H9 (cell line): ENCODE results near the gene TKFC. TPM values are rescaled to one million over a fixed set of nuclear protein-coding genes. Genes with fewer than 3 reads are reported as not detected.

ENCODE experiments used
- DNase-seq: peaks from one replicate; pipeline ENCODE4 v3.0.0-alpha.2; 2017
- H2AFZ ChIP-seq: one replicate; pipeline ENCODE4 v1.6.1; 2013; ENCODE audit warnings: mild to moderate bottlenecking, low read length, control low read depth, moderate library complexity
- H2AK5ac ChIP-seq: 2 replicates; pipeline ENCODE4 v1.6.1; 2013; ENCODE audit warnings: low read length, control low read depth, mixed read lengths; ENCODE audit not compliant: insufficient read length
- H2BK120ac ChIP-seq: one replicate; pipeline ENCODE4 v1.6.1; 2013; ENCODE audit warnings: low read depth, mild to moderate bottlenecking, low read length, control low read depth, inconsistent platforms; ENCODE audit not compliant: poor library complexity, severe bottlenecking
- H2BK12ac ChIP-seq: 2 replicates; pipeline ENCODE4 v1.6.1; 2013; ENCODE audit warnings: low read length, control low read depth, mixed read lengths, low read depth; ENCODE audit not compliant: insufficient read length
- H2BK15ac ChIP-seq: 2 replicates; pipeline ENCODE4 v1.6.1; 2013; ENCODE audit warnings: low read depth, low read length, control low read depth
- H2BK20ac ChIP-seq: one replicate; pipeline ENCODE4 v1.6.1; 2013; ENCODE audit warnings: low read depth, mild to moderate bottlenecking, low read length, control low read depth, inconsistent platforms; ENCODE audit not compliant: poor library complexity, severe bottlenecking
- H2BK5ac ChIP-seq: 2 replicates; pipeline ENCODE4 v1.6.1; 2013; ENCODE audit warnings: low read length, control low read depth, mixed read lengths; ENCODE audit not compliant: insufficient read length
- H3K14ac ChIP-seq: 2 replicates; pipeline ENCODE4 v1.6.1; 2013; ENCODE audit warnings: low read length, control low read depth; ENCODE audit not compliant: insufficient read depth
- H3K18ac ChIP-seq: 2 replicates; pipeline ENCODE4 v1.6.1; 2013; ENCODE audit warnings: low read depth, mild to moderate bottlenecking, mixed read lengths, low read length, control low read depth; ENCODE audit not compliant: insufficient read length
- H3K23ac ChIP-seq: 2 replicates; pipeline ENCODE4 v1.6.1; 2013; ENCODE audit warnings: low read length, control low read depth, mixed read lengths, low read depth; ENCODE audit not compliant: insufficient read length
- H3K23me2 ChIP-seq: 2 replicates; pipeline ENCODE4 v1.6.1; 2013; ENCODE audit warnings: low read depth, mild to moderate bottlenecking, mixed read lengths, low read length, control low read depth; ENCODE audit not compliant: insufficient read length, poor library complexity, severe bottlenecking
- H3K27ac ChIP-seq: 2 replicates; pipeline ENCODE4 v1.5.1; 2013; ENCODE audit warnings: low read length, control low read depth, mixed read lengths, low read depth; ENCODE audit not compliant: insufficient read length
- H3K27me3 ChIP-seq: 2 replicates; pipeline ENCODE4 v1.6.1; 2013; ENCODE audit warnings: low read length, control low read depth, inconsistent platforms; ENCODE audit not compliant: insufficient read depth
- H3K4ac ChIP-seq: 2 replicates; pipeline ENCODE4 v1.6.1; 2013; ENCODE audit warnings: low read depth, mild to moderate bottlenecking, control low read depth, inconsistent platforms, low read length, moderate library complexity
- H3K4me1 ChIP-seq: 2 replicates; pipeline ENCODE4 v1.6.1; 2013; ENCODE audit warnings: low read length, control low read depth, inconsistent platforms; ENCODE audit not compliant: insufficient read depth
- H3K4me2 ChIP-seq: 2 replicates; pipeline ENCODE4 v1.6.1; 2013; ENCODE audit warnings: low read length, control low read depth, mixed read lengths; ENCODE audit not compliant: insufficient read length, insufficient read depth
- H3K56ac ChIP-seq: 2 replicates; pipeline ENCODE4 v1.6.1; 2013; ENCODE audit warnings: low read depth, mild to moderate bottlenecking, mixed read lengths, low read length, control low read depth; ENCODE audit not compliant: insufficient read length
- H3K79me1 ChIP-seq: 2 replicates; pipeline ENCODE4 v1.6.1; 2013; ENCODE audit warnings: low read depth, mild to moderate bottlenecking, moderate library complexity, low read length, control low read depth, inconsistent platforms; ENCODE audit not compliant: insufficient read depth, poor library complexity, severe bottlenecking
- H3K79me2 ChIP-seq: 2 replicates; pipeline ENCODE4 v1.6.1; 2013; ENCODE audit warnings: low read length, control low read depth, inconsistent platforms; ENCODE audit not compliant: insufficient read depth
- H3K9ac ChIP-seq: 2 replicates; pipeline ENCODE4 v1.6.1; 2013; ENCODE audit warnings: low read length, control low read depth, mixed read lengths; ENCODE audit not compliant: insufficient read length; ENCODE audit errors: extremely low read depth
- H3K9me3 ChIP-seq: one replicate; pipeline ENCODE4 v1.6.1; 2013; ENCODE audit warnings: low read depth, low read length, inconsistent platforms; ENCODE audit not compliant: control insufficient read depth
- H3T11ph ChIP-seq: one replicate; pipeline ENCODE4 v1.6.1; 2013; ENCODE audit warnings: mild to moderate bottlenecking, low read length, control low read depth, inconsistent platforms
- H4K20me1 ChIP-seq: one replicate; pipeline ENCODE4 v1.6.1; 2013; ENCODE audit not compliant: control insufficient read depth, insufficient read length, insufficient read depth
- H4K5ac ChIP-seq: 2 replicates; pipeline ENCODE4 v1.6.1; 2013; ENCODE audit warnings: low read depth, mild to moderate bottlenecking, mixed read lengths, low read length, control low read depth; ENCODE audit not compliant: insufficient read length
- H4K8ac ChIP-seq: replicated peaks from 2 replicates; pipeline ENCODE4 v1.6.1; 2013; ENCODE audit warnings: low read length, control low read depth, mixed read lengths, low read depth; ENCODE audit not compliant: insufficient read length
- H4K91ac ChIP-seq: 2 replicates; pipeline ENCODE4 v1.6.1; 2013; ENCODE audit warnings: low read depth, mild to moderate bottlenecking, moderate library complexity, mixed read lengths, low read length, control low read depth; ENCODE audit not compliant: insufficient read length
- H3K27ac Mint-ChIP-seq, 3 experiments: 2 replicates in 2 of 3; 3 replicates in 1 of 3; pipeline ENCODE4 v1.8.0; 2020 to 2021; ENCODE audit warnings: mixed read lengths in 3 of 3, mild to moderate bottlenecking in 1 of 3, moderate library complexity in 1 of 3
- H3K27me3 Mint-ChIP-seq: 2 replicates; pipeline ENCODE4 v1.8.0; 2021; ENCODE audit warnings: low read depth, mild to moderate bottlenecking, moderate library complexity, mixed read lengths
- H3K36me3 Mint-ChIP-seq, 3 experiments: 2 replicates in 2 of 3; 3 replicates in 1 of 3; pipeline ENCODE4 v1.8.0; 2020 to 2021; ENCODE audit warnings: low read depth in 3 of 3, mixed read lengths in 3 of 3; ENCODE audit not compliant: insufficient read depth in 1 of 3
- H3K4me1 Mint-ChIP-seq, 2 experiments: 2 replicates each; pipeline ENCODE4 v1.8.0; 2020; ENCODE audit warnings: mixed read lengths in 2 of 2
- H3K4me3 Mint-ChIP-seq, 2 experiments: 2 replicates in 1 of 2; 3 replicates in 1 of 2; pipeline ENCODE4 v1.8.0; 2020 to 2021; ENCODE audit warnings: mild to moderate bottlenecking in 2 of 2, mixed read lengths in 2 of 2, moderate library complexity in 1 of 2
- H3K9me3 Mint-ChIP-seq, 2 experiments: 2 replicates in 1 of 2; 3 replicates in 1 of 2; pipeline ENCODE4 v1.8.0; 2020; ENCODE audit warnings: mild to moderate bottlenecking in 2 of 2, mixed read lengths in 2 of 2, moderate library complexity in 1 of 2
- WGBS: extraction: QIAGEN DNeasy Blood & Tissue Kit; methylation state at CpG from one replicate; pipeline ENCODE4 v1.1.7; 2013; ENCODE audit warnings: missing lambda C conversion rate, low lambda C conversion rate, mixed read lengths; ENCODE audit not compliant: insufficient read length; ENCODE audit errors: extremely low coverage; 5-methylcytosine and 5-hydroxymethylcytosine counted together
- total RNA-seq: library from RNA; stranded (reverse); gene quantifications from 2 replicates; pipeline ENCODE4 v1.2.1, GENCODE V29; 2021
- TF ChIP-seq, protein P1 (sequence below): fragments of 200-600 bp; sonication (generic); conservative IDR thresholded peaks from 3 replicates; pipeline ENCODE4 v1.8.0; 2021; ENCODE audit warnings: antibody characterized with exemption, mild to moderate bottlenecking

The TKFC gene
- total RNA-seq, 1 experiment from 2014 or later = 59.0 TPM

DNA sequence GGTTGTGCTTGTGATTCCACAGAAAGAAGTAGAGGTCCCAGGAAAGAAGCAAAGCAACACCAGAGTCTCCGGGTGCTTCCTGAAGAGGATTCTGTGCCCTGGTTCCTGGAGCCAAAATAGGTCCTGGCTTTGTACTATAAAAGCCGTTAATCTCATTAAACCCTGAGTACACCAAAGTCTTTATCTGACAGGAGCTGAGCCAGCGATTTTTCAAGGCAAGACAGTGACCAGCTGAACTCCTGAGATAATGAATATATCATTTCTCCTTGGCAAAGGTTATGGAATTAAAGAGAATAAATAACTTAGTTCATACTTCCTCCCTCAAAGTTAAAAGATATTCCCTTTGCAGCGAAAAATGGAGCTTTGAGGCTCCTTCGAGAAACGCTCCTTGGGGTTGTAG lies 34.4 kb downstream of the TKFC start:
- no peak overlapping the region for H3K9ac ChIP-seq
- H3K27ac ChIP-seq = no peak overlapping the region
- H3K4me1 ChIP-seq = no peaks in the 10 kb centered on the region
- no peaks in the 10 kb centered on the region for H4K20me1 ChIP-seq
- no peak overlapping the region for H4K5ac ChIP-seq
- no peak overlapping the region for H3K4ac ChIP-seq
- Mint-ChIP-seq H3K27ac (no peak overlapping the region), H3K4me1 (peaks cover 6 to 14% of the 10 kb centered on the region in 2 experiments), H3K4me3 (no peak overlapping the region), H3K9me3 (peaks cover 10 to 16% of the 10 kb centered on the region in 2 experiments), H3K27me3 (no peaks in the 10 kb centered on the region), H3K36me3 (peaks cover 66 to 88% (median 78%) of the 10 kb centered on the region in 3 experiments)
- H3T11ph ChIP-seq = no peak overlapping the region
- H2BK15ac ChIP-seq = no peak overlapping the region
- H4K91ac ChIP-seq = no peak overlapping the region
- no peak for DNase-seq
- TF ChIP-seq, protein P1, sequence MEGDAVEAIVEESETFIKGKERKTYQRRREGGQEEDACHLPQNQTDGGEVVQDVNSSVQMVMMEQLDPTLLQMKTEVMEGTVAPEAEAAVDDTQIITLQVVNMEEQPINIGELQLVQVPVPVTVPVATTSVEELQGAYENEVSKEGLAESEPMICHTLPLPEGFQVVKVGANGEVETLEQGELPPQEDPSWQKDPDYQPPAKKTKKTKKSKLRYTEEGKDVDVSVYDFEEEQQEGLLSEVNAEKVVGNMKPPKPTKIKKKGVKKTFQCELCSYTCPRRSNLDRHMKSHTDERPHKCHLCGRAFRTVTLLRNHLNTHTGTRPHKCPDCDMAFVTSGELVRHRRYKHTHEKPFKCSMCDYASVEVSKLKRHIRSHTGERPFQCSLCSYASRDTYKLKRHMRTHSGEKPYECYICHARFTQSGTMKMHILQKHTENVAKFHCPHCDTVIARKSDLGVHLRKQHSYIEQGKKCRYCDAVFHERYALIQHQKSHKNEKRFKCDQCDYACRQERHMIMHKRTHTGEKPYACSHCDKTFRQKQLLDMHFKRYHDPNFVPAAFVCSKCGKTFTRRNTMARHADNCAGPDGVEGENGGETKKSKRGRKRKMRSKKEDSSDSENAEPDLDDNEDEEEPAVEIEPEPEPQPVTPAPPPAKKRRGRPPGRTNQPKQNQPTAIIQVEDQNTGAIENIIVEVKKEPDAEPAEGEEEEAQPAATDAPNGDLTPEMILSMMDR = no peak
- H3K18ac ChIP-seq = no peak overlapping the region
- no peaks in the 10 kb centered on the region for H3K23me2 ChIP-seq
- H2BK5ac ChIP-seq = no peak overlapping the region
- no peak overlapping the region for H3K56ac ChIP-seq
- no peak overlapping the region for H3K23ac ChIP-seq
- H2AK5ac ChIP-seq = no peak overlapping the region
- H2BK20ac ChIP-seq = no peak overlapping the region
- no CpG with 5 or more reads among the region's 6 CpGs for WGBS
- H3K14ac ChIP-seq = no peak overlapping the region
- no peak overlapping the region for H2BK12ac ChIP-seq
- no peaks in the 10 kb centered on the region for H3K27me3 ChIP-seq
- no peak overlapping the region for H2BK120ac ChIP-seq
- no peak overlapping the region for H4K8ac ChIP-seq
- peaks cover 2% of the 10 kb centered on the region; the same call in 1 of the 2 replicates for H3K79me2 ChIP-seq
- H3K4me2 ChIP-seq = no peak overlapping the region
- no peaks in the 10 kb centered on the region for H3K79me1 ChIP-seq
- no peaks in the 10 kb centered on the region for H3K9me3 ChIP-seq
- no peak overlapping the region for H2AFZ ChIP-seq
